B cell (primary cell): ENCODE measurements around the gene CBLN3. TPM values are rescaled to one million over a fixed set of nuclear protein-coding genes. Genes with fewer than 3 reads are reported as not detected.

Experiments used
- ATAC-seq: fragments of 200-7000 bp; cut with Tn5 transposase; one replicate; pipeline ENCODE4 v1.10.0; 2021; ENCODE audit warnings: low read depth, mild to moderate bottlenecking, moderate number of reproducible peaks, moderate library complexity
- CTCF ChIA-PET: fragments of 350-600 bp; sonication (Branson Sonifier 250); formaldehyde crosslinking; loops from one replicate; lab custom pipeline; 2021; ENCODE audit warnings: antibody characterized with exemption, inconsistent platforms; lab: Charles Lee
- POLR2A ChIA-PET: fragments of 350-600 bp; sonication (Branson Sonifier 250); formaldehyde crosslinking; loops from one replicate; lab custom pipeline; 2021; ENCODE audit warnings: antibody characterized with exemption; lab: Charles Lee
- DNase-seq: peaks from one replicate; pipeline ENCODE4 v3.0.0; 2013
- H2AFZ ChIP-seq: 2 replicates; pipeline ENCODE4 v1.6.1; 2012; ENCODE audit warnings: mild to moderate bottlenecking, low read depth, low read length; ENCODE audit not compliant: insufficient read depth, poor library complexity, severe bottlenecking
- H3K27ac ChIP-seq, 2 donors: 1 replicate in 1 of 2; 2 replicates in 1 of 2; pipeline ENCODE4 v1.5.1; 2012 to 2013; ENCODE audit warnings: low read length in 2 of 2, mild to moderate bottlenecking in 2 of 2, moderate library complexity in 1 of 2
- H3K27me3 ChIP-seq, 4 experiments: fragments of 200-600 bp in 1 of 4; sonication (generic) in 1 of 4; replicated peaks in 1 of 4; 1 replicate in 2 of 4; 2 replicates in 2 of 4; pipeline versions ENCODE4 v1.6.1 to v1.7.0; 2013 to 2016; ENCODE audit warnings: low read length in 3 of 4, mild to moderate bottlenecking in 2 of 4, mixed read lengths in 1 of 4, moderate library complexity in 1 of 4; ENCODE audit not compliant: insufficient read depth in 4 of 4, control insufficient read depth in 3 of 4; ENCODE audit errors: control extremely low read depth in 1 of 4
- H3K36me3 ChIP-seq, 2 experiments: replicated peaks in 1 of 2; 1 replicate in 1 of 2; 2 replicates in 1 of 2; pipeline versions ENCODE4 v1.6.1 to v1.7.1; 2013; ENCODE audit warnings: low read length in 1 of 2; ENCODE audit not compliant: insufficient read depth in 2 of 2, control insufficient read depth in 1 of 2; ENCODE audit errors: control extremely low read depth in 1 of 2, extremely low read depth in 1 of 2
- H3K4me1 ChIP-seq, 2 donors: fragments of 200-600 bp in 1 of 2; sonication (generic) in 1 of 2; 1 replicate in 1 of 2; 2 replicates in 1 of 2; pipeline versions ENCODE4 v1.5.1 to v1.6.1; 2013 to 2017; ENCODE audit warnings: low read length in 2 of 2; ENCODE audit not compliant: control insufficient read depth in 2 of 2, insufficient read depth in 2 of 2
- H3K4me2 ChIP-seq: replicated peaks from 2 replicates; pipeline ENCODE3; 2012; ENCODE audit warnings: mild to moderate bottlenecking, low read depth, low read length; ENCODE audit not compliant: poor library complexity, severe bottlenecking
- H3K4me3 ChIP-seq, 5 experiments: fragments of 200-600 bp in 1 of 5; sonication (generic) in 1 of 5; 1 replicate in 3 of 5; 2 replicates in 2 of 5; pipeline versions ENCODE4 v1.5.1 to v1.7.0; 2011 to 2016; ENCODE audit warnings: low read length in 4 of 5, mild to moderate bottlenecking in 4 of 5, low read depth in 2 of 5, control low read depth in 1 of 5, moderate library complexity in 1 of 5; ENCODE audit not compliant: insufficient read depth in 1 of 5; ENCODE audit errors: control extremely low read depth in 1 of 5, extremely low read depth in 1 of 5
- H3K79me2 ChIP-seq: fragments of 200-600 bp; sonication (generic); one replicate; pipeline ENCODE4 v1.6.0; 2016; ENCODE audit warnings: low read length; ENCODE audit not compliant: control insufficient read depth, insufficient read depth
- H3K9ac ChIP-seq: fragments of 200-600 bp; sonication (generic); 2 replicates; pipeline ENCODE4 v1.6.1; 2017; ENCODE audit warnings: mild to moderate bottlenecking, low read length, moderate library complexity
- H3K9me3 ChIP-seq, 3 donors: one replicate each; pipeline versions ENCODE4 v1.6.1 to v1.7.1; 2013; ENCODE audit warnings: low read length in 2 of 3; ENCODE audit not compliant: control insufficient read depth in 2 of 3, insufficient read depth in 1 of 3; ENCODE audit errors: control extremely low read depth in 1 of 3
- H4K20me1 ChIP-seq: 2 replicates; pipeline ENCODE4 v1.6.0; 2012; ENCODE audit warnings: mild to moderate bottlenecking, low read length; ENCODE audit not compliant: insufficient read depth, control insufficient read depth, poor library complexity, severe bottlenecking
- H3K27ac Mint-ChIP-seq: one replicate; pipeline ENCODE4 v1.8.0; 2021; ENCODE audit warnings: mixed read lengths
- H3K27me3 Mint-ChIP-seq: one replicate; pipeline ENCODE4 v1.8.0; 2021; ENCODE audit warnings: mixed read lengths
- H3K4me1 Mint-ChIP-seq: one replicate; pipeline ENCODE4 v1.8.0; 2021; ENCODE audit warnings: mixed read lengths
- H3K4me3 Mint-ChIP-seq: one replicate; pipeline ENCODE4 v1.8.0; 2021; ENCODE audit warnings: mixed read lengths
- H3K9me3 Mint-ChIP-seq: one replicate; pipeline ENCODE4 v1.8.0; 2022; ENCODE audit warnings: mixed read lengths; ENCODE audit not compliant: insufficient read depth
- CTCF ChIP-seq: fragments of 200-600 bp; IDR thresholded peaks from one replicate; pipeline ENCODE4 v1.8.0; 2022; ENCODE audit warnings: antibody characterized with exemption, mild to moderate bottlenecking
- EZH2 ChIP-seq: IDR thresholded peaks from 2 replicates; pipeline ENCODE4 v1.6.1; 2012; ENCODE audit warnings: borderline replicate concordance, low read depth, mild to moderate bottlenecking, moderate library complexity, low read length; ENCODE audit not compliant: insufficient read depth, poor library complexity, severe bottlenecking
- WGBS: methylation state at CpG from one replicate; pipeline ENCODE4 v1.1.5; 2013; ENCODE audit warnings: missing lambda C conversion rate; ENCODE audit not compliant: insufficient coverage; 5-methylcytosine and 5-hydroxymethylcytosine counted together
- intact Hi-C: fragments of 100-400 bp; cut with micrococcal nuclease; formaldehyde crosslinking; loops from one replicate; pipeline ENCODE4 v1.10.0; 2022
- polyA plus RNA-seq: library from polyadenylated mRNA; depleted of rRNA; stranded (reverse); fragments of >200 nt; gene quantifications from 2 replicates; pipeline ENCODE4 v1.2.3, GENCODE V29; 2012
- total RNA-seq, 2 donors: library from RNA; stranded (reverse); fragments of 120-200 nt in 1 of 2; gene quantifications; 1 replicate in 1 of 2; 2 replicates in 1 of 2; pipeline versions ENCODE4 v1.2.3 to v1.2.4, GENCODE V29; 2013 to 2022

CBLN3 gene
- total and polyA plus RNA-seq, 2 donors (not counting 1 experiment from before 2014, with no cell fraction given), result 35.0 to 134 TPM

GRCh38 chr14:24384169-24384568 lies 45.3 kb downstream of the CBLN3 start:
- H3K9me3 Mint-ChIP-seq, result no peaks in the 10 kb centered on the region
- 97% methylated on average over 3 of the region's 4 CpGs for WGBS
- Histone ChIP-seq H2AFZ (no peak overlapping the region), H3K9ac (no peak overlapping the region), H4K20me1 (no peaks in the 10 kb centered on the region), H3K4me3 (no peak overlapping the region), H3K4me2 (no peak overlapping the region), H3K36me3 (no peaks in the 10 kb centered on the region), H3K27ac (no peak overlapping the region), H3K27me3 (peaks cover 0 to 3% (median 1%) of the 10 kb centered on the region in 4 experiments), H3K4me1 (no peaks in the 10 kb centered on the region), H3K9me3 (no peaks in the 10 kb centered on the region), H3K79me2 (no peaks in the 10 kb centered on the region)
- intact Hi-C loops, result no loop called here
- H3K4me3 Mint-ChIP-seq, result no peak overlapping the region
- no peaks in the 10 kb centered on the region for H3K4me1 Mint-ChIP-seq
- DNase-seq (no peak), ATAC-seq (no peak)
- CTCF ChIA-PET, result interaction anchor here (1.6 kb wide), 1 partner anchor 51 kb away, joined by 4 read pairs; no protein-coding TSS in a partner anchor
- no peak for TF ChIP-seq CTCF
- no peak for TF ChIP-seq EZH2
- H3K27me3 Mint-ChIP-seq, result peaks cover 26% of the 10 kb centered on the region
- H3K27ac Mint-ChIP-seq, result no peak overlapping the region
- POLR2A ChIA-PET, result no interaction called here

- no peaks in the 10 kb centered on the region for H3K36me3 ChIP-seq
- Mint-ChIP-seq H3K27ac (no peak overlapping the region), H3K9me3 (no peaks in the 10 kb centered on the region), H3K4me1 (no peaks in the 10 kb centered on the region), H3K4me3 (no peak overlapping the region), H3K27me3 (peaks cover 13% of the 10 kb centered on the region)
- H3K4me3 ChIP-seq, result no peak overlapping the region
- no peak overlapping the region for H2AFZ ChIP-seq
- H3K9me3 ChIP-seq, result no peaks in the 10 kb centered on the region
- intact Hi-C loops, result no loop called here
- no peaks in the 10 kb centered on the region for H3K4me1 ChIP-seq
- H4K20me1 ChIP-seq, result no peaks in the 10 kb centered on the region
- no peak for TF ChIP-seq EZH2
- no peak for TF ChIP-seq CTCF
- DNase-seq (no peak), ATAC-seq (no peak)
- no peaks in the 10 kb centered on the region for H3K79me2 ChIP-seq
- POLR2A ChIA-PET, result no interaction called here
- 89% methylated on average over 4 of the region's 4 CpGs for WGBS
- CTCF ChIA-PET, result no interaction called here
- peaks cover 0 to 3% (median 1%) of the 10 kb centered on the region in 4 experiments for H3K27me3 ChIP-seq
- no peak overlapping the region for H3K9ac ChIP-seq
- H3K27ac ChIP-seq, result no peak overlapping the region
- H3K4me2 ChIP-seq, result no peak overlapping the region
These were observed 47.5 kb downstream of the CBLN3 start for GRCh38 chr14:24382064-24382371.
